ENCODE data around the gene EFEMP1. TPM values are rescaled to one million over a fixed set of nuclear protein-coding genes. Genes with fewer than 3 reads are reported as not detected.

EFEMP1 gene
- total and polyA plus RNA-seq, 10 donors: 9.8 to 155 (median 43.0) TPM

DNA sequence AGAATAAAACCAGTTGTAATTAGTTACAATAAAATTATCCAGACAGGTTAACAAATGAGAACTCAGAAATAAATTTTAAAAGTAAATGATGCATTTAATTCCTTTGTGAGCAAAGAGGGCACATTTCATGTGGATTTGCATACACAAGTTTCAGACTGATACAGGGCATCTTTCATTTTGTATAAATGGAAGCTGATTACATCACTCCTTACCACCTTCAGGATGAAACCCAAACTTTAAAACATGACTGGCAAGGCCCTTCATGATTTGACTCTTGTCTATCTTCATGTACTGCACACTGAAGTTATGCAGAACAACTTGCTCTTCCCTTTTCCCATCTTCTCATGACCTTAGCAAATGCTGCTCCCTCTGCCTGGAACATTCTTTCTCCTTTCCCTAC is 26.9 kb downstream of the EFEMP1 start:
- Histone ChIP-seq H3K27me3 (replicated peaks in 1 of 7) (no peaks in the 10 kb centered on the region), H3K9me3 (no peaks in the 10 kb centered on the region), H3K4me1 (no peaks in the 10 kb centered on the region), H3K27ac (peak overlapping the region in 1 of 8 donors; percentile 35), H3K4me3 (no peak overlapping the region), H3K36me3 (no peaks in the 10 kb centered on the region)
- intact Hi-C loops (cut with DNase I; ENCODE audit: low total_unique reads): no loop called here
- TF ChIP-seq POLR2A (IDR thresholded peaks at IDR 0.05) (no peak), POLR2AphosphoS5 (IDR thresholded peaks at IDR 0.05) (no peak)
- TF ChIP-seq, protein P1, sequence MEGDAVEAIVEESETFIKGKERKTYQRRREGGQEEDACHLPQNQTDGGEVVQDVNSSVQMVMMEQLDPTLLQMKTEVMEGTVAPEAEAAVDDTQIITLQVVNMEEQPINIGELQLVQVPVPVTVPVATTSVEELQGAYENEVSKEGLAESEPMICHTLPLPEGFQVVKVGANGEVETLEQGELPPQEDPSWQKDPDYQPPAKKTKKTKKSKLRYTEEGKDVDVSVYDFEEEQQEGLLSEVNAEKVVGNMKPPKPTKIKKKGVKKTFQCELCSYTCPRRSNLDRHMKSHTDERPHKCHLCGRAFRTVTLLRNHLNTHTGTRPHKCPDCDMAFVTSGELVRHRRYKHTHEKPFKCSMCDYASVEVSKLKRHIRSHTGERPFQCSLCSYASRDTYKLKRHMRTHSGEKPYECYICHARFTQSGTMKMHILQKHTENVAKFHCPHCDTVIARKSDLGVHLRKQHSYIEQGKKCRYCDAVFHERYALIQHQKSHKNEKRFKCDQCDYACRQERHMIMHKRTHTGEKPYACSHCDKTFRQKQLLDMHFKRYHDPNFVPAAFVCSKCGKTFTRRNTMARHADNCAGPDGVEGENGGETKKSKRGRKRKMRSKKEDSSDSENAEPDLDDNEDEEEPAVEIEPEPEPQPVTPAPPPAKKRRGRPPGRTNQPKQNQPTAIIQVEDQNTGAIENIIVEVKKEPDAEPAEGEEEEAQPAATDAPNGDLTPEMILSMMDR (IDR thresholded peaks at IDR 0.05 in 8 of 11, conservative IDR thresholded peaks at IDR 0.05 in 3 of 11): no peak
- no peak for DNase-seq

DNA sequence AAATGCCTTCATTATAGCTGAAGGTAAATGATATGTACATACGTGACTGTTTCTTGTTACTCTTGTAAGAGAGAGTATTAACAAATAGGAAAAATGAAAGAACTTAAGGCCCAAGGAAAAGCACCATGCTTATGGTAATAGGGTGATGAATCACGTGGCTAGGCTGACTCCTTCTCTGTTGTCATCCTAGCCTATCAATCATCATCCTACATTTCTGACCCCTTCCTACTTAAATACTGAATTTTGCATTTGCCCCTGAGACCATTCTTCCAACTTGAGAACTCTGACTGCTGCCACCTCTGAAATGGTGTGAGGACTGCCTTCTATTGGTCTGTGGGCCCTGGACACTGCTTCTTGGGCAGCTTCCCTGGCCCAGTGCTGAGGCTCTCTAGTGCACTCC is 28.9 kb downstream of the EFEMP1 start:
- no peaks in the 10 kb centered on the region for H3K27me3 ChIP-seq (replicated peaks in 1 of 7)
- no peak for TF ChIP-seq POLR2AphosphoS5 (IDR thresholded peaks at IDR 0.05)
- no peaks in the 10 kb centered on the region for H3K9me3 ChIP-seq
- no peak overlapping the region for H3K27ac ChIP-seq
- 82 to 89% (median 83%) methylated on average over 2 of the region's 2 CpGs for WGBS, 5 donors
- no peaks in the 10 kb centered on the region for H3K36me3 ChIP-seq
- H3K4me3 ChIP-seq: no peak overlapping the region
- DNase-seq: no peak
- intact Hi-C loops (cut with DNase I; ENCODE audit: low total_unique reads): no loop called here
- peaks cover 0 to 4% (median 0%) of the 10 kb centered on the region in 6 donors for H3K4me1 ChIP-seq

DNA sequence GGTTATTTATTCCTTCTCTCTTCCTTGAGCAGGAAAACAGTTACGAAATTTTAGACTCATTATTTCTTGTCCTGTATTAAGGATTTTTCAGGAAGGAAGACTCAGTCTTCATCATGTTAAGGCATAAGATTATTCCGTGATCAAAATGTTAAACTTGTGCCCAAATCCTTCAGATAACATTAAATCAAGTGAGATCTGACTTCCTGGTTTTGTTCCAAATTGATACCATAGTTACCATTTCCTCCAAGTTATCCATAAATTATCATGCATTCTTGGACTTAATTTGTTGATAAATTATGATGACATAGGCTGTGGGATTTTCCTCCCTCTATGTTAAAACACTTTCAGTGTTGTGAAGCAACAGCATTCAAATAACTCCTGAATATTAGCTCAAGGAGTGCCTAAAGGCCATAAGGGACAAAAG is 31.9 kb downstream of the EFEMP1 start:
- Histone ChIP-seq H3K4me3 (no peak overlapping the region), H3K9me3 (no peaks in the 10 kb centered on the region), H3K4me1 (peaks cover 0 to 4% (median 0%) of the 10 kb centered on the region in 6 donors), H3K36me3 (no peaks in the 10 kb centered on the region), H3K27ac (peak overlapping the region in 2 of 8 donors; percentile 1 to 6), H3K27me3 (replicated peaks in 1 of 7) (no peaks in the 10 kb centered on the region)
- intact Hi-C loops (cut with DNase I; ENCODE audit: low total_unique reads): no loop called here
- no peak for TF ChIP-seq POLR2AphosphoS5 (IDR thresholded peaks at IDR 0.05)
- TF ChIP-seq, protein P1 (IDR thresholded peaks at IDR 0.05 in 8 of 11, conservative IDR thresholded peaks at IDR 0.05 in 3 of 11): no peak
- 11 to 53% (median 17%) methylated on average over 2 of the region's 2 CpGs for WGBS, 5 donors
- no peak for DNase-seq

DNA sequence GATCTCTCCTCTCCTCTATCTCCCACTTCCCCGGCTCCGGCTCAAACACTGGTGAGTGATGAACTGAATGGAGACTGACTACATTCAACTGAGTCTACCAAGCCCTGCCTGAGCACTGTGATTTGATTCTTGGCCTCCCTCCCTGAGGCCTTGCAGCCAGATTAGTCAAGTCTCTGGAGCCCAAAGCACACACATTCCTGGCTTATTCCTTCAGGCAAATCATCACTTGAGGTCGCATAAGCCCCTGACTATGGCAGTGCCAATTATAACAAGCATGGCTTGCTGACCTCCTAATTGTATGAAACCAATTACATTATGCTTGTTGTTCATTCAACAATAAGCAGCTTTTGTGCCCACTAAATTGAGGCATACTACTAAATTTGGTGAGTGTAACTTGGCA is 34.6 kb downstream of the EFEMP1 start:
- 61 to 93% (median 80%) methylated on average over 3 of the region's 3 CpGs for WGBS, 5 donors
- H3K4me1 ChIP-seq: peaks cover 0 to 4% (median 0%) of the 10 kb centered on the region in 6 donors
- H3K9me3 ChIP-seq: no peaks in the 10 kb centered on the region
- intact Hi-C loops (cut with DNase I; ENCODE audit: low total_unique reads): no loop called here
- no peaks in the 10 kb centered on the region for H3K36me3 ChIP-seq
- H3K4me3 ChIP-seq: no peak overlapping the region
- H3K27me3 ChIP-seq (replicated peaks in 1 of 7): no peaks in the 10 kb centered on the region
- H3K27ac ChIP-seq: peak overlapping the region in 2 of 8 donors; percentile 28 to 47
- DNase-seq: no peak
- TF ChIP-seq, protein P1 (IDR thresholded peaks at IDR 0.05 in 8 of 11, conservative IDR thresholded peaks at IDR 0.05 in 3 of 11): no peak
- TF ChIP-seq POLR2A (IDR thresholded peaks at IDR 0.05): no peak
- TF ChIP-seq POLR2AphosphoS5 (IDR thresholded peaks at IDR 0.05): no peak
